ENCODE measurements around the gene SHC2.
"Not testable (repeated sequence)": the region's sequence is repeated elsewhere in the genome, so short reads cannot be mapped to it uniquely, and the experiment has no call there.

The SHC2 gene

GRCh38 chr19:405121-405965, 55.5 kb downstream of the SHC2 start:
- DNase-seq, result no peak

DNA sequence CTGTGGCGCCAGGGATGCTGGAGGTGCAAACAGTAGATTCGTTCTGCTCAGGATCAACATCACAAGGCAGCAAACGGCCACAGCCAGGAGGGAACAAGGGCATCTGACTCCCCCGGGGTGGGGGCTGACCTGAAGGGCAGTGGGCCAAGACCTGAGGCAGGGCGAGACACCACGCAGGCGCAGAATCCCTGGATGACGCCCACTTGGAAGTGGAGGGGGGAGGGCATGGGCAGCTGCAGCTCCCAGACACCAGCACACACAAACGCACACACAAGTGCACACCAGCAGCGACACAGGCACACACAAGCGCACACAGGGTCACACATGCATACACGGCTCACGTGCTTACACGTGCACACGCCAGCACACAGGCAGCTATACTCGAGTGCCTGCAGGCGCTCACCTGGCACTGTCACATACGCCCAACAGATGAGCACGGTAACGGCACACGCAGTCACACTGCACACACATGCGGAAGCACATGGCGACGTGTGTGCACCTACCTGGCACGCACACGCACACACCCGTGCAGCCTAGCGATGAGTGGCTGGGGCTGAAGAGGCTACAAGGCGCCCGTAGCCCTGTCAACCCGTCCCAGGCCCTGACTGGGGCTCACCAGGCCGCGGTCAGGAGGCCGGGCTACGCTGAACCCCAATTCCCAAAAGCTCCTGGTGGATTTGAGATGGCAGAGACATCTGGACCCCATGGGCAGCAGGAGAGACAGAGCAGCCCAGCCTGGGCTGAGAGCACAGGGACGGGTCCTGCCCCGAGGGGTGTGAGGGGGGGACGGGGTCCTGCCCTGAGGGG, 57.4 kb downstream of the SHC2 start:
- no peak for DNase-seq

DNA sequence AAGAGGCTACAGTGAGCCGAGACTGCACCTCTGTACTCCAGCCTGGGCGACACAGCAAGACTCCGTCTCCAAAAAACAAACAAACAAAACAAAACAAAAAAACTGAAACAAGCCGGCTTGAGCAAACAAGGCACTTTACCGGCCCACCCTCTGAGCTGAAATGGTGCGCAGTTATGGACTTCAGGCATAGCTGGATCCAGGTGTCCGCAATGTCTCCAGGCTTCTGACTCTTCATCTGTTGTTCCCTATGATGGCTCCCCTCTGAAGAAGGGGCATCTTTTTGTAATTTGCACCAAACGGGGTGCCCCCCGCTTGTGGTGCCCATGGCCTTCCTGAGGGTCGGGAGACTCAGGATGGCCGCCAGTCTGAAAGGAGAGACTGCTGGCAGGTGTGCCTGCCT, 58.0 kb downstream of the SHC2 start:
- DNase-seq, result no peak

DNA sequence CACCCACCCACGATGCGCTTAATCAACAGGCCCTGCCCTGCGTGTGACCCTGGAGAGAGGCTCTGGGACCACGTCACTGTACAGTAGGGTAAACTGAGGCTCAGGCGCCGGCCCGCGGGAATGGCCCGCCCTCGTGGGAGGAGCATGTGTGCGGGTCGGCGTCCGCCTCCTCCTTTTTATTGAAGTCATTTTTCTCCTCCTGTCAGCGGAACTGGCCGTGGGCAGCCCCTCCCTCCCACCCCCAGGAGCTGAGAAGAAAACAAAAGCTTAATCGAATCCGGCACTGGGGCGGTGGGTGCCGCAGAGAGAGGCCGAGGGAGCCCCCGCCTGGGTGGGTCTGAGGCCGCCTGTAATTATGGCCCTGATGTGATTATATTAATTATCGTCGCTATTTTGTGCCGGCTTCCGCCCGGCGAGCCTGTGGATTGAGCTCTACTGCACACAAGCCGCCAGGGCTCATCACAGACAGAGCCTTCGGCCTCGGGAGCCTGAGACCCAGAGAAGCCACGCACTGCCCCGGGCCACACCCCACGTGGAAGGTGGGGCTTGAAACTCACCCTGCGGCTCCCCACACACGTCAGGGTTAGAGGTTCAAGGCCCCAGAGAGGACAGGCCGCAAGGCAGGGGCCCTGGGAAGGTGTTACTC, 58.8 kb downstream of the SHC2 start:
- DNase-seq, result no peak

- no peak for DNase-seq
Measured at GRCh38 chr19:400976-401865, 59.6 kb downstream of the SHC2 start.

- DNase-seq, result no peak
Measured at GRCh38 chr19:399370-399769, 61.5 kb downstream of the SHC2 start.

GRCh38 chr19:398719-399118, 62.1 kb downstream of the SHC2 start:
- DNase-seq, result no peak

GRCh38 chr19:397941-398706, 62.7 kb downstream of the SHC2 start:
- DNase-seq, result no peak

GRCh38 chr19:397321-397720, 63.5 kb downstream of the SHC2 start:
- no peak for DNase-seq

- DNase-seq, result no peak
Measured at GRCh38 chr19:395467-395866, 65.4 kb downstream of the SHC2 start.

GRCh38 chr19:394857-395256, 66.0 kb downstream of the SHC2 start:
- not testable (repeated sequence) for DNase-seq

DNA sequence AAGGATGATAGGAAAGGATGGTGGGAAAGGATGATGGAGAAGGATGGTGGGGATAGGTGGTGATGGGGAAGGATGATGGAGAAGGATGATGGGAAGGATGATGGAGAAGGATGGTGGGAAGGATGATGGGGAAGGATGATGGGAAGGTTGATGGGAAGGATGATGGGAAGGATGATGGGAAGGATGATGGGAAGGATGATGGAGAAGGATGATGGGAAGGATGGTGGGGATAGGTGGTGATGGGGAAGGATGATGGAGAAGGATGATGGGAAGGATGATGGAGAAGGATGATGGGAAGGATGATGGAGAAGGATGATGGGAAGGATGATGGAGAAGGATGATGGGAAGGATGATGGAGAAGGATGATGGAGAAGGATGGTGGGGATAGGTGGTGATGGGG, 67.3 kb downstream of the SHC2 start:
- not testable (repeated sequence) for DNase-seq

DNA sequence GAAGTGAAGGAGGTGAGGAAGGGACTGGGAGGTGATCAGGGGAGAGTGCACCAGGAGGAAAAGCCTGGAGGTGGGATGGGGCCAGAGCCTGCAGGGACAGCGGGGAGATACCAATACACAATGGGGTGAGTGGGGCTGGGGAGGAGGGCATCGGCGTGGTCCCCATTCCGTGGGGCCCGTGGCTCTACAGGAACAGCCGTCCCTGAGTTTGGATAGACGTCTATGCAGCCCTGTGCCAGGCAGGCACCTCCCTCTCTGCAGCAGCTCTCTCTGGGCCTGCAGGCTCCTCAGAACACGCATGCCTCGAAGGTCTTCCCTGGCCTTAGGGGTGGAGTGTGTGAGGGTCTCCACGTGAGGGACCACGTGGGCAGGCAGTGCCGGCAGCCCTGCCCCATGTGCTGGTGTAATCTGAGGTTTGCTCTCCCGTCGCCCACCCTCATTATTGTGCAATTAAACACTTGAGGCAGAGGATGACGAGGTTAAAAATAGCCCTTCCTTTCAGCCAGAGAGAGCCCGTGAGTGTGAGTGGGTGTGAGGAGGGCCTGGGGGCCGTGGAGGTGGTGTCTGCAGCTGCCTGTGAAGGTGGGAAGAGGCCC, 68.4 kb downstream of the SHC2 start:
- no peak for DNase-seq

GRCh38 chr19:391726-392374, 69.0 kb downstream of the SHC2 start:
- no peak for DNase-seq

DNA sequence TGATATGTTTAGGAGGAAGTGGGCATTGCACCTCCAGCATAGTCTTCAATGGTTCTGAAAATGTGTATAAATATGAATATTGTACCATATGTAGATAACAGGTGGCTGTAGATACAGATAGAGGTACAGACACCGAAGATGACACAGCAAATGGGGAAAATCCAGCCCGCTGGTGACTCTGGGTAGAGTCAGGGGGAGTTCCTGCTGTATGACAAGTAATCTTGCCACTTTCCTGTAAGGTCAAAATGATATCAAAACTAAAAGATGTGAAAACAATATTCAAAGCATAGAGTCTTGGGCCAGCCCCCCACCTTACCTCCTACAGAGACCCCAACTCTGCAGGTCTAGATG, 69.7 kb downstream of the SHC2 start:
- no peak for DNase-seq

GRCh38 chr19:390386-391206, 70.2 kb downstream of the SHC2 start:
- no peak for DNase-seq

- DNase-seq, result no peak
Measured at GRCh38 chr19:389935-390289, 70.9 kb downstream of the SHC2 start.

DNA sequence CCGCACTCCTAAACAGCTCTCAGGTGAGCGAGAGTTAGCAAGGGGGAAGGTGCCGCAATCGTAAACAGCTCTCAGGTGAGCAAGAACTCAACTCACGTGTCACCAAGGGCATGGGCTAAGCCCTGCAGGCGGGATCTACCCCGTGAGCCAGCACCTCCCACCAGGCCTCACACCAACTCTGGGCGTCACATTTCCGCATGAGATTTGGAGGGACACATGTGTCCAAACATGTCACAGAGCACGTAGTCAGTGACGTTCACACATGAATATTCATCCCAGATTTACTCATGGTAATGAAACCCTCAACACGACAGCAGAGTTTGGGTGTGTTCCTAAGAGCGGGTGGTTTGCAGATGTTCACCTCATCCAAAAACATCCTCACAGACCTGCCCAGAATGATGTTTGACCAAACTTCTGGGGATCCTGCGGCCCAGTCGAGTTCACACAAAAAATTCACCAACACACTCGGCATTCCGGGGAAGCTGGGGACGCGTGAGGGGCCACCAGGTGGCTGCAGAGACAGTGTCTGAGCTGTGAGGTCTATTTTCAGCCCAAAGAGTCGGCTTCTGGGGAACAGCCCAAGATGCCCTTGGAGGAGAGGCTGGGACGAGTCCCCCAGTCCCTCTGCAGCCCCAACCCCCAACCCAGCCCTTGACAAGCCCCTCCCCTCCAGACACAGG, 71.4 kb downstream of the SHC2 start:
- DNase-seq, result no peak

DNA sequence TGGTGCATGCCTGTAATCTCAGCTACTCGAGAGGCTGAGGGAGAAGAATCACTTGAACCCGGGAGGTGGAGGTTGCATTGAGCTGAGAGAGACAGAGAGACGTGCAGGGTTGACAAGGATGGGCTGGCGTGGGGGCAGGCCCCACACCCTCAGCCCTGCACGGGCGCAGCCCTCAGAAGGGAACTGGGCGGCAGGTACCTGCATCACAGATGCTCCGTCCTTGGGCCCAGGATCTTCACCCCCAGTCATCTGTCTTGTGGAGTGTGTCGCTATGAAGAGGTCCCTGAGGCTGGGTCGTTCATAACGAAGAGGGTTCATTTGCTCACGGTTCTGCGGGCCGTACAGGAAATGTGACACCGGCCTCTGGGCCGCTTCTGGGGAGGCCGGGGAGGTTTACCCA, 72.1 kb downstream of the SHC2 start:
- DNase-seq, result no peak

DNA sequence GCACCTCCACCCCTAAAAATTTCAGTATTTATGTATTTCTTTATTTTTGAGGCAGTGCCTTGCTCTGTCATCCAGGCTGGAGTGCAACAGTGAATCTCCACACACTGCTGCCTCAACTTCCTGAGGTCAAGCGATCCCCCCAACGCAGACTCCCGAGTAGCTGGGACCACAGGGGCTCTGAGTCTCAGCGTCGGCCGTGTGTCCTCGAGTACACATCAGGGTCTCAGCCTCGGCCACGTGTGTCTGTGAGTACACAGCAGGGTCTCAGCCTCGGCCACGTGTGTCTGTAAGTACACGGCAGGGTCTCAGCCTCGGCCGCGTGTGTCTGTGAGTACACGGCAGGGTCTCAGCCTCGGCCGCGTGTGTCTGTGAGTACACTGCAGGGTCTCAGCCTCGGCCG, 73.1 kb downstream of the SHC2 start:
- no peak for DNase-seq
